ENCODE measurements around the gene FOXL3.

FOXL3 gene

DNA sequence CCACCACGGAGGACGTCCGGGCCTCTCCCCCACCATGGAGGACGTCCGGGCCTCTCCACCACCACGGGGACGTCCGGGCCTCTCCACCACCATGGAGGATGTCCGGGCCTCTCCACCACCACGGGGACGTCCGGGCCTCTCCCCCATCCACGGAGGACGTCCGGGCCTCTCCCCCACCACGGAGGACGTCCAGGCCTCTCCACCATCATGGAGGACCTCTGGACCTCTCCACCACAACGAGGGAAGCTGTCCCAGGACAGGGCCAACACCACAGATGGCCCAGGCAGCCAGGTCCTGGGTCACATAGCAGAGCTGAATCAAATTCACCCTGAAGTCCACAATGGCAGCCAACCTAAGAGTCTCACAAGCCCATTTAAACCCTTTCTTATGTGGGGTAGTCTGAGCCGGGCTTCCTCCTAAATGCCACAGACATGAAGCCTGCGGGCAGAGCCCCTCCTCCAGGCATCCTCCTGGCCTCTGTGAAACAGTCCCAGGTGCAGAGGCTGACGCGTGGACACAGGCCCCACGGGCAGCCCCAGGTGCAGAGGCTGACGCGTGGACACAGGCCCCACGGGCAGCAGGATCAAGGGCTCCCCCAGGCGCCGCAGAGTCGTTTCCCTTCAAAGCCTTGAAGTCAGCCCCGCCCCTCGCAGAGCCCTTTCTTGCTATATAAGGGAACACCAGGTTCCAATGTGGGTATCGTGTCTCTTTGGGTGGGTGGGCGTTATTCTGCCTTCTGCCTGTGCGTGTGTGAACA lies 47.0 kb downstream of the FOXL3 start:
- no peak for DNase-seq (ENCODE audit: low read depth)
- TF ChIP-seq, protein P1, sequence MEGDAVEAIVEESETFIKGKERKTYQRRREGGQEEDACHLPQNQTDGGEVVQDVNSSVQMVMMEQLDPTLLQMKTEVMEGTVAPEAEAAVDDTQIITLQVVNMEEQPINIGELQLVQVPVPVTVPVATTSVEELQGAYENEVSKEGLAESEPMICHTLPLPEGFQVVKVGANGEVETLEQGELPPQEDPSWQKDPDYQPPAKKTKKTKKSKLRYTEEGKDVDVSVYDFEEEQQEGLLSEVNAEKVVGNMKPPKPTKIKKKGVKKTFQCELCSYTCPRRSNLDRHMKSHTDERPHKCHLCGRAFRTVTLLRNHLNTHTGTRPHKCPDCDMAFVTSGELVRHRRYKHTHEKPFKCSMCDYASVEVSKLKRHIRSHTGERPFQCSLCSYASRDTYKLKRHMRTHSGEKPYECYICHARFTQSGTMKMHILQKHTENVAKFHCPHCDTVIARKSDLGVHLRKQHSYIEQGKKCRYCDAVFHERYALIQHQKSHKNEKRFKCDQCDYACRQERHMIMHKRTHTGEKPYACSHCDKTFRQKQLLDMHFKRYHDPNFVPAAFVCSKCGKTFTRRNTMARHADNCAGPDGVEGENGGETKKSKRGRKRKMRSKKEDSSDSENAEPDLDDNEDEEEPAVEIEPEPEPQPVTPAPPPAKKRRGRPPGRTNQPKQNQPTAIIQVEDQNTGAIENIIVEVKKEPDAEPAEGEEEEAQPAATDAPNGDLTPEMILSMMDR (conservative IDR thresholded peaks at IDR 0.05; ENCODE audit: low read depth, low read length): no peak

DNA sequence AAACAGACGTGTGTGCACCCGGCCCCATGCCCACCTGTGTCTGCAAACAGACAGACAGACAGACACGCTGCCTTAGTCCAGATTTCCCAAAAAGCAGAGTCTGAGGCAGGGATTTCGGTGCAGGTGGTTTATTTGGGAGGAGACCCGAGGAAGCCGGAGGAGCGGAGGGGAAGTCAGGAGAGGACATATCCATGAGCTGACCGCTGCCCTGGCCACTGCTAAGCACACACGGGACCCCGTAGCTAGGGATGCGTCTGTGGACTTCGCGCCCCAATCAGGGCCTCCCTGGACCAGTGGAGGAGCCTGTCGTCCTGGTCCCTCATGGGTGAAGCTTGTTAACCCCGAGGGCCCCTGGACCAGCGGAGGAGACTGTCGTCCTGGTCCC lies 47.6 kb downstream of the FOXL3 start:
- DNase-seq (ENCODE audit: low read depth): no peak
- no peak overlapping the region for H3K4me3 ChIP-seq (ENCODE audit: low read length)
- TF ChIP-seq, protein P1 (conservative IDR thresholded peaks at IDR 0.05; ENCODE audit: low read depth, low read length): no peak

More for the DNA sequence above, 47.0 kb downstream of the FOXL3 start:
- no peak overlapping the region for H3K4me3 ChIP-seq (ENCODE audit: low read length)

DNA sequence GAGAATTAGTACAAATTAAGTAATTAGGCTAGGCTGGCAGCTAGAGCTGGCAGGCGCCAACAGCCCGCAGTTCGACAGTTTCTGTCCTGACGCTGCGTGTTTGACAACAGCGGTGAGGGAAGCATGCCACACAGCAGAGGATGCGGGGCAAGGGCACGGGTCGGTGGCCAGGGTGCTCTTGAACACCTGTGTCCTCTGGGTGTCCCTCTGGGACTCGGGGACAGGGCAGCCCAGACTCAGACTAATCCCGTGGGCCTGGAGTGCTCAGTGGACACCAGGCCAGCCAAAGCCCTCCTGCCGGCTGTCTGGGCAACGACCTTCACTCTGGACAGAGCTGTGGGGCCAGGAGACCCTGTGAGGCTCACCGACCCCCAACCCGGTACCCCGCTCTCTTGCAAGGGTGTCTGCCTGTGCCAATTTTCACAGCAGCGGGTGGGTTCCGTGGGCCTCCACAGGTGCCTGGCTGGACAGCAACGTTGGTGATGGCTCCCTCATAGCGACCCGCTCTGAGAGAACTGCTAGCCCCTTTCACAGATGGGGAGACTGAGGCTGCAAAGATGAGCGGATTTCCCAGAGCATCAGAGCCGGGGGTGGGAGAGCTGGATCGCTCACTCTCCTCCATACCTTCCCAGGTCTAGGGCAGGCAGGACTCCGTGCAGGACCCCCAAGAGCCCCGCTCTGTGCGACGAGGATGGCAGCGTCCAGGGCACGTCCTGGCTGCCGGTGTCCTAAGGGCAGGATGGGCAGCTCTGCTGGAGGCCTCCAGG lies 48.5 kb downstream of the FOXL3 start:
- TF ChIP-seq, protein P1 (conservative IDR thresholded peaks at IDR 0.05; ENCODE audit: low read depth, low read length): no peak
- no peak overlapping the region for H3K4me3 ChIP-seq (ENCODE audit: low read length)
- DNase-seq (ENCODE audit: low read depth): no peak

DNA sequence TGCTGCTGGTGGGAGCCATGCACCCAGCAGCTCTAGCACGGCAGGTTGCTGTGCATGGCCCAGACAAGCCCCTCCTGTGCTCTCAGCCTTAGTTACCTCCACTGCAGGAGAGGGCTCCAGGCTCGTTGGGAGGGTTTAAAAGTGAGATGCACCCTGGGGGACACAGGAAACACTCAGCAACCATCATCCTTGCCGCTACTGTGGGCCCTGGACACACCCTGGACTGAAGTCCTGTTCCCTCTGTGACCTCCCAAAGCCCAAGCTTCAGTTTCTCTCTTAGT lies 49.0 kb downstream of the FOXL3 start:
- TF ChIP-seq, protein P1 (conservative IDR thresholded peaks at IDR 0.05; ENCODE audit: low read depth, low read length): no peak
- H3K4me3 ChIP-seq (ENCODE audit: low read length): no peak overlapping the region
- no peak for DNase-seq (ENCODE audit: low read depth)

DNA sequence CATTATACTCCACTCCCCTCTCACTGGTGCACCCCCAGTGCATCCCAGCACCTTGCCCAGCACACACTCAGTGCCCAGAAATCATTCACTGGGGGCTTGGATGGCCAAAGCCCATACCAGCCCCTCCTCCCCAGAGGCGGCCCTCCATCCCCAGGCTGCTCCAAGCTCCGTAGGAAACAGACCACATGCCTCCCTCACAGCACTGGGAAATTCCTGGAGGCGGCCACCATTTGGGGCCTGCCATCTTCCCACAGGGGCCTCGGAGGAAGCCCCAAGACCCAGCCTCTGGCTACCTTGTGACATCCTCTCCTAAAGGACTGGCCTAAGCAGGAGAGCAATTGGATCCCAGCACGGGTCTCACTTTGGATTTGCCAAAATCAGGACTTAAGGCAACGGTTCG lies 49.7 kb downstream of the FOXL3 start:
- TF ChIP-seq, protein P1 (conservative IDR thresholded peaks at IDR 0.05; ENCODE audit: low read depth, low read length): no peak
- DNase-seq (ENCODE audit: low read depth): no peak

DNA sequence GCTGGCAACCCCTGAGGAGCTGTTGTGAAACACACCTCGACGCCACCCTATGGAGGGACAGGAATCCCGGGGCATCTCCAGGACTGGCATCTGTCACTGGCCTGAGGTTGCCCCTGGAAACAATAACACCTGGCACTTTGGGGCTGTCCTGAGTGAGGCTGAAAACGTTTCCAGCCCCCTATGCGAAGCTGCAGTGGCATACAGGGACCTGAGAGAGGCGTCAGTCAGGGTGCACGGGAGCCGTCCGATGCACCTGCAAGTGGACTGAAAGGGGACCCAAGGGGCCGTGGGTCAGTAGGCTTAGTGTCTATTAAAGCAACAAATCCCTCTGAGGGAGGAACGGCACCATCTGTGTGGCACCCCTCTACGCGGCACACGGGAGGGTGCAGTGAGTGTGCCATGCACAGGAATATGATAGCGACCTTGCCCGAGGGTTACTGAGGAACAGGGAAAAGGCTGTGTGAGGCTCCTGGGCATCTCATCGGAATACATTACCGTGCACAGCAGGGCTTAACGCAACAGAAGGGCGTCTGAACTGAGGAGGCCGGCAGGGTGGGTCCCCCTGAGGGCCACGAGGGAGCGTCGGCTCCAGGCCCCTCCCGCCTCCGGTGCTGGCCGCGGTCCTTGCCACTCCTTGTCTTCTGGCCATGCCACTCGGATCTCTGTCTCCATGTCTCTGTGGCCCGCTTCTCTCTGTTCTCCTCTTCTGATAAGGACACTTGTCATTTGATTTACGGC lies 50.4 kb downstream of the FOXL3 start:
- TF ChIP-seq, protein P1 (conservative IDR thresholded peaks at IDR 0.05; ENCODE audit: low read depth, low read length): no peak
- no peak for DNase-seq (ENCODE audit: low read depth)
- H3K4me3 ChIP-seq (ENCODE audit: low read length): no peak overlapping the region

More for the DNA sequence above, 49.7 kb downstream of the FOXL3 start:
- no peak overlapping the region for H3K4me3 ChIP-seq (ENCODE audit: low read length)
